Measurements from ENCODE around the gene CASTOR1.
A peak's percentile ranks its signal among the peaks of the same experiment; 100 is the strongest.
"Not testable (repeated sequence)": the region's sequence is repeated elsewhere in the genome, so short reads cannot be mapped to it uniquely, and the experiment has no call there.

CASTOR1 gene

DNA sequence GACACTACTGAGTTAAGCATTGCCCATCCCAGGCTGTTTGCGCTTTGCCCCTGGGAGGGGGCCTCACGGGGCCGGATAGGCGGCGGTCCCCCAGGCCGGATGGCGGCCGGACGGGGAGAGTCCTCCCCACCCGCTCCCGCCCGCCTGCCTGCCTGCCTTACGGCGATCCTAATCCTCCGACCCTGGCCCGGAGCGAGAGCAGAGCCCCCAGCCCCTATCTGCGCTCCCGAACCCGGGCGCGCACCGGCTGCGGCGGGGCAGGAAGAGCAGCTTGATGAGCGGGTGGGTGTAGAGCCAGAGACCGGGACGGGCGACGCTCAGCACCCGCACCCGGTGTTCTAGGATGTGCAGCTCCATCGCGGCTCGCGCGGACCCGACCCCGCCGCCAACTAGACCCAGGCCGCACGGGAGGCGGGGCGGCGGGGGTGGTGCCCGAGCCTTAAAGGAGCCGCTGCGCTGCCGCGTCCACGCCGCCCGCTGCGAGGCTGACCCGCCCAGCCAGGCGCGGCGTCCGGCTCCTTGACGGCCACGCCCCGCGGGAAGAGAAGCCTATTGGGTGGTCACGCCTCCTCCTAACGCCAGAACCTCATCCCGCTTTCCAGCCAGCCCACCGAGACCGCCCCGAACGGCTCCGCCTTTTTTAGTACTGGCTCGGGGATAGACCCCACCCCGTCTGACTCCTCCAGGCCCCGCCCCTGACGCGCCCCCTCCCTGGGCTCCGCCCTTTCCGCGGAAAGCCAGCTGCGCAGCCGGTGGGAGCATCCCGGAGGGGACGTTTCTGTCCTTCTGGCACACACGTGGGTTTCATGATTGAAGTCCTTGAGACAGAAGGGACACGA, at the start of gene CASTOR1:
TSS of gene CASTOR1 (minus strand) at position 365 of the 839 bp plus-strand sequence. CDS start at position 357, 8 bp downstream.
- peak; percentile 89 for DNase-seq

- DNase-seq = no peak
Observed at GRCh38 chr22:30338802-30339201, 49.5 kb upstream of the CASTOR1 start.

DNA sequence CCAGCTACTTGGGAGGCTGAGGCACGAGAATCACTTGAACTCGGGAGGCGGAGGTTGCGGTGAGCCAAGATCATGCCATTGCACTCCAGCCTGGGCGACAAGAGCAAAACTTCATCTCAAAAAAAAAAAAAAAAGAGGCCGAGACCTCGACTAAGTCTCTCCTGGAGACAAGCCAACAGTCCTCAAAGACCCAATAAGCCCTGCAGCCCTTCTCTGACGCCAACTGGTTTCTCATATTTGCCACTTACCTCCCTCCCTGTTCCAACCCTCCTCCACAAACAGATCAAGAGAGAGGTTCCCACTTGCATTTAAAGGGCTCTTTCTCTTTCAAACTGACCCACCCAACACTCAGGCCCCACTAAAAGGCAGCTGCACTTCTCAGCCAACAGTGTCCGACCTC, 49.0 kb upstream of the CASTOR1 start:
- not testable (repeated sequence) for DNase-seq

DNA sequence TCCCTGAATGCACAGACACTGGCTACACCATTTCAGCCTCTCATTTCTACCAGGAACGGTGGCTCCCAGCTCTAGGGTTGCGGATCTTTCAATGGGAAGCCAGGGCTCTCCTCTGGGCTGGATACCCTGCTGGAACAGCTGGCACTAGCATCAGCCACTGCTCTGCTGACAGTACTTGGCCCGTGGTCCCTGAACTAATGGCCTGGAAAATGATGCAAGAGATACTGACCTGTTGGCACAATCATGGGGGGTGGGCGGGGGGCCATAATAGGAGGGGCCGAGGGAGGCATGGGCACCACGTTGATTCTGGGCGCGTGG, 48.1 kb upstream of the CASTOR1 start:
- DNase-seq = no peak

DNA sequence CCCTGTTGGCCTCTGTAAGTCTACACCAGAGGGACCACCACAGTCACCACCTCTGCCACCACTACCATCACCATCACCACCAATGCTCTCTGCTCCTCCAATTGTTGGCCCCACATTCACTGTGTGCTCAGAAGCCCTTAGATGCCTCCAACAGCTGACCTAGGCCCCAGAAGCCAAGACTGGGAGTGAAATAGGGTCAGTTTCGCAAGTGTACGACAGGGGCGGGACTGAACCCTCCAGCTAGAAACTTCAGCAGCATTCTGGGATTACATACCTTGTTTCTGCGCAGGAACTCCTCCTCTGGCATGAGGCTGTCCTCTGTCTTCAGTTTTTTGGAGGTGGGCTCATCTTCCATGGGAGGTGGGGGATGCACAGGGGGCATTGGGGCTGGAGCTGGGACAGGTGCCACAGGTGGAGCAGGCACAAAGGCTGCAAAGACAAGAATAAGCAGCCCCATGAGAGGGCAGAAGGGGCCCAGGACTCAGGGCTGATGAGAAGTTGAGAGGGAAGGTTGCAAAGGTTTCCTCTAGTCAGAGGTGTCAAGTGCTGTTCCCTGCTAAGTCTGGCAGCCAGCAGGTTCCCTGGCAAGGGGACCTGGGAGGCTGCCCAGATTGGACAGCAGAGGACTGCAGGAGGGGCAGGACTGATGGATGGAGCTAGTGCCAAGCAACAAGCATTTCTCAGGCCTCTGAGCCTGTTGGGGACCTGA, 47.6 kb upstream of the CASTOR1 start:
- no peak for DNase-seq

DNA sequence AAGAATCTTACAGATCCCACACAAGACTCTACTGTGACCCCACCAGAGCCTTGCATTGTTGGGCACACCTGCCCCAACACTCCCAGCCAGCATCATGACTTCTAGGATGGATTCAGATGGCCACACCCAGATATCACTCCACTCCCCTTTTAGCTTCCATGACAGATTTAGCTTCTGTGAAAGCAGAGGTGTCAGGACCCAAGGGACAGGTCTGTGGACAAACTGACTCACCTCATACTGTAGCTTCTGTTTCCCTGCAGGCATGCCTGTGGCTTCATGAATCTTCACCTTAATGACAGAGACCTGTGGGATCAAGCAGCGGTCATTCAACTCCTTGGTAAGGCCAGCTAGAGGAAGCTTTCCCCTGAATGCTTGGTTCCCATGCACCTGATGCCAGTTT, 45.9 kb upstream of the CASTOR1 start:
- no peak for DNase-seq

DNA sequence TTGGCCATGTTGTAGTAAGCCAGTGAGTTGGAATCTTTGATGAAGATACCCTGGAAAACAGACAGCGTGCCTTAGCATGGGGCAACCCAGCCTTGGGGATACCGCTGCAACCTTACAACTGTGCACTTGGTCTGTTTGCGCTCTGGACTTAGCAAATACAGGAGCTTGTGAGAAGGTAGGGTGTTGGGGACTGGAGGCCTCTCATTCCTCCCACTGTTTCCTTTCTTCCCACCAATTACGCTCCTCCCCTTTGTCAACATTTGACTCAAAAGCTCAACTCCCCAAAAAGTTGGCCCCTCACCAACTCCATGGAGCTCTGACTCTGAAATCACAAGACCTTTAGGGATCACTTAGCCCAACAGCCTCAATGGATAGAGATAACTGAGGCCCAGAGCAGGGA, 45.3 kb upstream of the CASTOR1 start:
- DNase-seq = no peak

GRCh38 chr22:30333707-30334087, 44.4 kb upstream of the CASTOR1 start:
- DNase-seq = no peak

- DNase-seq = no peak
Observed at GRCh38 chr22:30332994-30333706, 43.8 kb upstream of the CASTOR1 start.

DNA sequence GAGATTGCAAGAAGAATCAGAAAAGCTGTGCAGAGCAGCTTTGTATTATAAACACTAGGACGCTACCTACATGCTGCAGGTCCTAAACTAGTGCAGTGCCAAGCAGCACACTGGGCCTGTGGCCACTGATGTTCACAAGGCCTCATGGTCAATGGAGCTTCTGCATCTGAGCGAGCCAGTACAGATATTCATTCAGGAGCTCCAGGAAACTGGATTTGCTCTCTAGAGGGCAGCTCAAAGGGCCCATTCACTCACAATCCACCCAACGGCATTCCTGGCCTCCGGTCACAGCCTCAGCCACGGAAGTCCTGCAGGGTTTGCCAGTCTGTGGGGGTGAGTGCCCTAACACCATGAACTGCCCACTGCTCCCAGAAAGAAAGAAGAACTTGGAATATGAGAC, 43.2 kb upstream of the CASTOR1 start:
- no peak for DNase-seq

- DNase-seq = no peak
Observed at GRCh38 chr22:30328466-30329049, 39.3 kb upstream of the CASTOR1 start.

- DNase-seq = no peak
Observed at GRCh38 chr22:30327864-30328345, 38.6 kb upstream of the CASTOR1 start.

- peak; percentile 94 for DNase-seq
Observed at GRCh38 chr22:30326706-30327362, 37.5 kb upstream of the CASTOR1 start, which contains the start of gene TBC1D10A. Gene TBC1D10A, minus strand, starts transcription at chr22:30326941. Its CDS starts 60 bp downstream, at chr22:30326881.

GRCh38 chr22:30326255-30326705, 37.0 kb upstream of the CASTOR1 start:
- no peak for DNase-seq

- DNase-seq = no peak
Observed at GRCh38 chr22:30325724-30326254, 36.5 kb upstream of the CASTOR1 start.

GRCh38 chr22:30325065-30325720, 35.9 kb upstream of the CASTOR1 start:
- no peak for DNase-seq

GRCh38 chr22:30324014-30324730, 34.9 kb upstream of the CASTOR1 start:
- no peak for DNase-seq

DNA sequence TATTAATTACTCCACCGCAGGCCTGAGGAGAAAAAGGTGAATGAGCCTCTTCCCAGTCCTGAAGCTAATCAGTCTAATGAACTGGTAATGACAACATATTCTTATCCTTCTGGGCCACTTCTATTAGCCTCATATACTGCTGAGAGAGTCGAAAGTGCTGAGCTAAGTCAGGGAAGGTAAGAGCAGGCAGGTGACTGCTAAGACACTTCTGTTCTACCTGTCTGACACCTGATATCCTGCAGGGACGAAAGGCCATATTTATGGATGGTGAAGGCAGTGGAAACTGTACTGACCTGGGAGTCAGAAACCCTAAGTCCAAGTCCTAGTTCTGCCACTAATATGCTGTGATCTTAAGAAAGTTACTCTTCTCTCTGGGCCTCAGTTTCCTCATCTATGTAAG, 33.9 kb upstream of the CASTOR1 start:
- no peak for DNase-seq

GRCh38 chr22:30321461-30321860, 32.2 kb upstream of the CASTOR1 start:
- DNase-seq = no peak

GRCh38 chr22:30320021-30320556, 30.8 kb upstream of the CASTOR1 start:
- no peak for DNase-seq

All from activated CD8-positive, alpha-beta memory T cell treated with anti-CD3 and anti-CD28 coated beads, Interleukin-2, amount 50 U/mL, for 4 hours (primary cell).